Measurements from ENCODE around the gene PARP6. TPM values are rescaled to one million over a fixed set of nuclear protein-coding genes. Genes with fewer than 3 reads are reported as not detected.

Gene PARP6
- total RNA-seq, 6 donors from 2014 or later, result 54.9 to 140 (median 71.4) TPM

- WGBS, 2 donors, result 94 to 98% methylated on average over 3 of the region's 3 CpGs
- peaks cover 0 to 14% (median 8%) of the 10 kb centered on the region in 4 donors for H3K4me1 ChIP-seq
- H3K36me3 ChIP-seq, result peaks cover 3 to 44% (median 22%) of the 10 kb centered on the region in 4 donors
- H3K27me3 ChIP-seq, result no peaks in the 10 kb centered on the region
- ATAC-seq (ENCODE audit: low FRiP score in 2 of 2) (no peak), DNase-seq (no peak)
- H3K4me3 ChIP-seq, result no peak overlapping the region
- no peaks in the 10 kb centered on the region for H3K9me3 ChIP-seq
- TF ChIP-seq POLR2A (IDR thresholded peaks at IDR 0.05) (no peak), POLR2AphosphoS5 (IDR thresholded peaks at IDR 0.05) (no peak), EP300 (IDR thresholded peaks at IDR 0.05) (no peak)
- TF ChIP-seq, protein P1, sequence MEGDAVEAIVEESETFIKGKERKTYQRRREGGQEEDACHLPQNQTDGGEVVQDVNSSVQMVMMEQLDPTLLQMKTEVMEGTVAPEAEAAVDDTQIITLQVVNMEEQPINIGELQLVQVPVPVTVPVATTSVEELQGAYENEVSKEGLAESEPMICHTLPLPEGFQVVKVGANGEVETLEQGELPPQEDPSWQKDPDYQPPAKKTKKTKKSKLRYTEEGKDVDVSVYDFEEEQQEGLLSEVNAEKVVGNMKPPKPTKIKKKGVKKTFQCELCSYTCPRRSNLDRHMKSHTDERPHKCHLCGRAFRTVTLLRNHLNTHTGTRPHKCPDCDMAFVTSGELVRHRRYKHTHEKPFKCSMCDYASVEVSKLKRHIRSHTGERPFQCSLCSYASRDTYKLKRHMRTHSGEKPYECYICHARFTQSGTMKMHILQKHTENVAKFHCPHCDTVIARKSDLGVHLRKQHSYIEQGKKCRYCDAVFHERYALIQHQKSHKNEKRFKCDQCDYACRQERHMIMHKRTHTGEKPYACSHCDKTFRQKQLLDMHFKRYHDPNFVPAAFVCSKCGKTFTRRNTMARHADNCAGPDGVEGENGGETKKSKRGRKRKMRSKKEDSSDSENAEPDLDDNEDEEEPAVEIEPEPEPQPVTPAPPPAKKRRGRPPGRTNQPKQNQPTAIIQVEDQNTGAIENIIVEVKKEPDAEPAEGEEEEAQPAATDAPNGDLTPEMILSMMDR (IDR thresholded peaks at IDR 0.05), result no peak
- H3K27ac ChIP-seq, result no peak overlapping the region
Observed at GRCh38 chr15:72238586-72238985, 33.8 kb downstream of the PARP6 start.

DNA sequence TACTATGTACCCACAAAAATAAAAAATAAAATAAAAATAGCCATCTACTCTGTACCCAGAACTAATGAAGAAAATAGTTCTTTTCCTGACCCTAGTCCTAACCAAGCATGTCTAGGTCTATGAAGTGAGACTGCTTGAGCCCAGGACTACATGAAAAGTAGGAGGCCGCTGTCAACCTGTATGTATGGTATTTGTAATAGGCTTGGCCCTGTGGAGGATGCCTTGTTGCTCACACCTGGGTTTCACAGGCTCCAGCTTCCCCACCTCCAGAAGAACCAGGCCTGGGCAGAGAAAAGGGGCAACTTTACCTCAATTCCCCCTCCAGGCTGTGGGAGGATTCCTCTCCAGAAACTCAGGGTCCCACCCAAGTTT, 34.5 kb downstream of the PARP6 start:
- DNase-seq, result no peak
- peak overlapping the region; percentile 17 to 83 (median 45) for H3K27ac ChIP-seq

DNA sequence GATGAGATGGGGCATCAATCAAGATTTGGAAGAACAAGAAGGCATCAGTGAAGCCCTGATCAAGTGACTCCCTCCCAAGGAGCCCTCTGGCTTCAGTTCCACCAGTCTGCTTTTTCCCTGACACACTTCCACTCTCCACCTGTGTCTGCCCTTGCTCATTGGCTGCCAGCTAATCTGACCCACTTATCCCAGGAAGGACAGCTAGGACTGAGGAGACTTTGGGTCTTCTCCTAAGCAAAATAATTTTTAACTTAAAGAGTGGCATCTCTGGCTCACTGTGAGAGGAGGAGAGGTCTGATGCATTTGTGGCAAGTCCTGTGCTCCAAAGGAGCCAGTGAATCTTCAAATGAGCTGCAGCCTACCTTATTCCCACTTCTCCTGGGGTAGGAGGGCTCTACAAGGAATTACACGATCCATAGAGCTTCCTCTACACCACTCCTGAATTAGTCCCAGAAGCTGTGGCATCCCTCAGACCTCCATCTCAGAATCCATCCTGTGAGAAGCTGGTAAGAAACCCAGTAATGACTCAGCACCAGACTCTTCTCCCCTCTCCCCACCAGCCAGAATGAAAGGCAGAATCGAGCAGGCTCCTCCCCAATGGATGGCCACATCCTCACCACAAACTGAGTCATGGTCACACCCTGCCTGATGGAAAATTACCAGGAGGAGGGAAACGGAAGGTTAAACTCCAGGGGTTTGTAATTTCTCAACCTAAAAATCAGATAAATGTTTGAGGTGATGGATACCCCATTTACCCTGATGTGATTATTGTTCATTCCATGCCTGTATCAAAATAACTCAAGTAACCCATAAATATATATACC, 35.1 kb downstream of the PARP6 start:
- Histone ChIP-seq H3K27ac (peak overlapping the region; percentile 3 to 83 (median 45)), H3K4me1 (peaks cover 7 to 21% (median 14%) of the 10 kb centered on the region in 4 donors), H3K27me3 (no peaks in the 10 kb centered on the region), H3K9me3 (no peaks in the 10 kb centered on the region), H3K36me3 (peaks cover 3 to 32% (median 16%) of the 10 kb centered on the region in 4 donors), H3K4me3 (peak overlapping the region in 1 of 4 donors; percentile 11)
- peak in 1 of 4 donors; percentile 55 for TF ChIP-seq EP300 (IDR thresholded peaks at IDR 0.05)
- no peak for TF ChIP-seq POLR2A (IDR thresholded peaks at IDR 0.05)
- TF ChIP-seq POLR2AphosphoS5 (IDR thresholded peaks at IDR 0.05), result peak; percentile 64 to 74
- TF ChIP-seq, protein P1 (IDR thresholded peaks at IDR 0.05), result no peak
- peak in 1 of 2 donors; percentile 80 for DNase-seq
- ATAC-seq (ENCODE audit: low FRiP score in 2 of 2), result peak; percentile 81 to 98
- WGBS, 2 donors, result 48 to 55% methylated on average over 3 of the region's 3 CpGs

More for the DNA sequence above, 34.5 kb downstream of the PARP6 start:
- peak in 1 of 2 donors; percentile 25 for ATAC-seq (ENCODE audit: low FRiP score in 2 of 2)
- H3K9me3 ChIP-seq, result no peaks in the 10 kb centered on the region
- H3K4me1 ChIP-seq, result peaks cover 1 to 15% (median 8%) of the 10 kb centered on the region in 4 donors
- H3K36me3 ChIP-seq, result peaks cover 3 to 38% (median 20%) of the 10 kb centered on the region in 4 donors
- H3K4me3 ChIP-seq, result no peak overlapping the region
- WGBS, 2 donors, result 94 to 100% methylated on average over 1 of the region's 1 CpG
- H3K27me3 ChIP-seq, result no peaks in the 10 kb centered on the region
- TF ChIP-seq, protein P1 (IDR thresholded peaks at IDR 0.05), result no peak
- TF ChIP-seq POLR2AphosphoS5 (IDR thresholded peaks at IDR 0.05) (no peak), EP300 (IDR thresholded peaks at IDR 0.05) (no peak), POLR2A (IDR thresholded peaks at IDR 0.05) (no peak)

- TF ChIP-seq POLR2AphosphoS5 (IDR thresholded peaks at IDR 0.05) (no peak), EP300 (IDR thresholded peaks at IDR 0.05) (no peak), POLR2A (IDR thresholded peaks at IDR 0.05) (no peak)
- TF ChIP-seq, protein P1 (IDR thresholded peaks at IDR 0.05), result no peak
- peak overlapping the region in 3 of 4 donors; percentile 3 to 83 (median 51) for H3K27ac ChIP-seq
- 88 to 100% methylated on average over 1 to 2 of the region's 2 CpGs for WGBS, 2 donors
- H3K36me3 ChIP-seq, result peaks cover 0 to 25% (median 11%) of the 10 kb centered on the region in 4 donors
- DNase-seq (no peak), ATAC-seq (ENCODE audit: low FRiP score in 2 of 2) (no peak)
- H3K4me3 ChIP-seq, result peak overlapping the region in 1 of 4 donors; percentile 11
- peaks cover 15 to 29% (median 19%) of the 10 kb centered on the region in 4 donors for H3K4me1 ChIP-seq
- no peaks in the 10 kb centered on the region for H3K27me3 ChIP-seq
- H3K9me3 ChIP-seq, result no peaks in the 10 kb centered on the region
Observed at GRCh38 chr15:72236381-72237003, 35.9 kb downstream of the PARP6 start.

All from upper lobe of left lung (tissue), 6 donors.